Fibroblast of lung (primary cell): Measurements from ENCODE around the gene AP1M2. TPM values are rescaled to one million over a fixed set of nuclear protein-coding genes. Genes with fewer than 3 reads are reported as not detected.

Source experiments
- DNase-seq, 2 donors: peaks; one replicate each; pipeline versions ENCODE4 v3.0.0 to v3.0.0-alpha.2; 2010; ENCODE audit warnings: low read depth in 2 of 2
- H2AFZ ChIP-seq: 2 replicates; pipeline ENCODE4 v1.5.1; 2012; ENCODE audit warnings: low read length, control low read depth, inconsistent platforms
- H3K27ac ChIP-seq: 2 replicates; pipeline ENCODE4 v1.5.1; 2011; ENCODE audit warnings: low read length, control low read depth; ENCODE audit not compliant: insufficient read depth
- H3K27me3 ChIP-seq: 2 replicates; pipeline ENCODE4 v1.5.1; 2011; ENCODE audit warnings: mild to moderate bottlenecking, low read length; ENCODE audit not compliant: control insufficient read depth, insufficient read depth
- H3K36me3 ChIP-seq: 2 replicates; pipeline ENCODE4 v1.5.1; 2011; ENCODE audit warnings: low read length; ENCODE audit not compliant: control insufficient read depth, insufficient read depth
- H3K4me1 ChIP-seq: 2 replicates; pipeline ENCODE4 v1.5.1; 2011; ENCODE audit warnings: low read length; ENCODE audit not compliant: control insufficient read depth, insufficient read depth; ENCODE audit errors: extremely low read depth
- H3K4me2 ChIP-seq: 2 replicates; pipeline ENCODE4 v1.5.1; 2011; ENCODE audit warnings: low read length, control low read depth; ENCODE audit not compliant: insufficient read depth; ENCODE audit errors: extremely low read depth
- H3K4me3 ChIP-seq, 4 experiments: fragments of 200-600 bp in 1 of 4; sonication (generic) in 1 of 4; replicated peaks in 1 of 4; 2 replicates each; pipeline ENCODE4 v1.5.1; 2011 to 2016; ENCODE audit warnings: low read length in 4 of 4, low read depth in 3 of 4, mild to moderate bottlenecking in 3 of 4, control low read depth in 2 of 4, inconsistent platforms in 1 of 4, mixed read lengths in 1 of 4; ENCODE audit not compliant: insufficient read depth in 1 of 4; ENCODE audit errors: control extremely low read depth in 1 of 4
- H3K79me2 ChIP-seq: 2 replicates; pipeline ENCODE4 v1.5.1; 2012; ENCODE audit warnings: mild to moderate bottlenecking, low read length, inconsistent platforms; ENCODE audit not compliant: control insufficient read depth, insufficient read depth
- H3K9ac ChIP-seq: 2 replicates; pipeline ENCODE4 v1.5.1; 2011; ENCODE audit warnings: mild to moderate bottlenecking, low read length, control low read depth; ENCODE audit not compliant: insufficient read depth
- H3K9me3 ChIP-seq: 2 replicates; pipeline ENCODE4 v1.5.1; 2012; ENCODE audit warnings: low read depth, low read length; ENCODE audit not compliant: control insufficient read depth, insufficient read depth
- H4K20me1 ChIP-seq: 2 replicates; pipeline ENCODE4 v1.5.1; 2011; ENCODE audit warnings: low read length; ENCODE audit not compliant: control insufficient read depth, insufficient read depth; ENCODE audit errors: extremely low read depth
- EZH2 ChIP-seq: IDR thresholded peaks from 2 replicates; pipeline ENCODE4 v1.5.1; 2012; ENCODE audit warnings: low read length, control low read depth, mild to moderate bottlenecking; ENCODE audit errors: missing control alignments
- polyA plus RNA-seq, 2 donors: library from polyadenylated mRNA; depleted of rRNA in 1 of 2; stranded (reverse) in 1 of 2; unstranded in 1 of 2; fragments of >200 nt; gene quantifications; 2 replicates each; pipeline ENCODE4 v1.2.1, GENCODE V29; 2011 to 2012; ENCODE audit warnings: missing spikeins in 1 of 2
- total RNA-seq: library from RNA; depleted of rRNA; stranded (reverse); fragments of >200 nt; gene quantifications from 2 replicates; pipeline ENCODE4 v1.2.1, GENCODE V29; 2014
- TF ChIP-seq, protein P1 (sequence below), 2 donors: IDR thresholded peaks in 1 of 2; conservative IDR thresholded peaks in 1 of 2; 1 replicate in 1 of 2; 2 replicates in 1 of 2; pipeline ENCODE4 v1.5.1; 2011 to 2012; ENCODE audit warnings: low read length in 2 of 2, control low read depth in 1 of 2, inconsistent platforms in 1 of 2, low read depth in 1 of 2, mild to moderate bottlenecking in 1 of 2

Gene AP1M2
- total and polyA plus RNA-seq, 2 donors (not counting 1 experiment from before 2014, with no cell fraction given): 0.16 to 0.17 TPM

DNA sequence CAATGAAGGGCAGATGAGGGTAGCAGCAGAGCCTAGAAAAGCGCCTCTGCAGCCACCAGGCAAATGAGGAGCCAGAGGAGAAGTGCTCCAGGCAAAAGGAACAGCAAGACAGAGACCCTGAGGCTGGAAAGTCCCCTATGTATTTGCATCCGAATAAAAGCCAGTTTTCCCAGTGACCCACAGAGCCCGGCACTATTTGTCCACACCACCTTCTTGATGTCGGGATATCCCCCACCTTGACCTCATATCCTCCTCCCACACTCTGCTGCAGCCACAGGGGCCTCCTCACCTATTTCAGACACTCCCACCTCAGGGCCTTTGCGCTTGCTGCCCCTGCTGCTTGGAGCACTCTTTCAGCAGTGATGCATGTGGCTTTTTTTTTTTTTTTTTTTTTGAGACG lies 36.8 kb downstream of the AP1M2 start:
- Histone ChIP-seq H2AFZ (no peak overlapping the region), H3K4me1 (no peaks in the 10 kb centered on the region), H3K27ac (no peak overlapping the region), H3K27me3 (no peaks in the 10 kb centered on the region), H4K20me1 (no peaks in the 10 kb centered on the region), H3K36me3 (peaks cover 30% of the 10 kb centered on the region), H3K9ac (no peak overlapping the region), H3K9me3 (no peaks in the 10 kb centered on the region), H3K4me3 (no peak overlapping the region), H3K79me2 (no peaks in the 10 kb centered on the region), H3K4me2 (no peak overlapping the region)
- no peak for DNase-seq
- TF ChIP-seq EZH2: no peak
- TF ChIP-seq, protein P1, sequence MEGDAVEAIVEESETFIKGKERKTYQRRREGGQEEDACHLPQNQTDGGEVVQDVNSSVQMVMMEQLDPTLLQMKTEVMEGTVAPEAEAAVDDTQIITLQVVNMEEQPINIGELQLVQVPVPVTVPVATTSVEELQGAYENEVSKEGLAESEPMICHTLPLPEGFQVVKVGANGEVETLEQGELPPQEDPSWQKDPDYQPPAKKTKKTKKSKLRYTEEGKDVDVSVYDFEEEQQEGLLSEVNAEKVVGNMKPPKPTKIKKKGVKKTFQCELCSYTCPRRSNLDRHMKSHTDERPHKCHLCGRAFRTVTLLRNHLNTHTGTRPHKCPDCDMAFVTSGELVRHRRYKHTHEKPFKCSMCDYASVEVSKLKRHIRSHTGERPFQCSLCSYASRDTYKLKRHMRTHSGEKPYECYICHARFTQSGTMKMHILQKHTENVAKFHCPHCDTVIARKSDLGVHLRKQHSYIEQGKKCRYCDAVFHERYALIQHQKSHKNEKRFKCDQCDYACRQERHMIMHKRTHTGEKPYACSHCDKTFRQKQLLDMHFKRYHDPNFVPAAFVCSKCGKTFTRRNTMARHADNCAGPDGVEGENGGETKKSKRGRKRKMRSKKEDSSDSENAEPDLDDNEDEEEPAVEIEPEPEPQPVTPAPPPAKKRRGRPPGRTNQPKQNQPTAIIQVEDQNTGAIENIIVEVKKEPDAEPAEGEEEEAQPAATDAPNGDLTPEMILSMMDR (conservative IDR thresholded peaks at IDR 0.05 in 1 of 2, IDR thresholded peaks at IDR 0.05 in 1 of 2; ENCODE audit: low read depth in 1 of 2, low read length in 2 of 2): no peak

DNA sequence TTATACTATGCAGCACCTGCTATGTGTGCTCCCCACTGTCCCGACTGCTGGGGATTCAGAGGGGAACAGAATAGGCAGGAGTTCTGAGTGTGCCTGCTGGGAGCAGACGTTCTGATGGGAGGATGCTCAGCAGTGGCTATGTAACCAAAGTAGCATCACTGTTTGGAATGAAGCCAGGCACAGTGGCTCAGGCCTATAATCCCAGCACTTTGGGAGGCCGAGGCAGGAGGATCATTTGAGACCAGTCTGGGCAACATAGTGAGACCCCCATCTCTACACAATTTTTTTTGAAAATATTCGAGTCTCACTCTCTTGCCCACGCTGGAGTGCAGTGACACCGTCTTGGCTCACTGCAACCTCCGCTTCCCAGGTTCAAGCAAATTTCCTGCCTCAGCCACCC lies 37.4 kb downstream of the AP1M2 start:
- H3K36me3 ChIP-seq: peaks cover 24% of the 10 kb centered on the region
- DNase-seq: no peak

DNA sequence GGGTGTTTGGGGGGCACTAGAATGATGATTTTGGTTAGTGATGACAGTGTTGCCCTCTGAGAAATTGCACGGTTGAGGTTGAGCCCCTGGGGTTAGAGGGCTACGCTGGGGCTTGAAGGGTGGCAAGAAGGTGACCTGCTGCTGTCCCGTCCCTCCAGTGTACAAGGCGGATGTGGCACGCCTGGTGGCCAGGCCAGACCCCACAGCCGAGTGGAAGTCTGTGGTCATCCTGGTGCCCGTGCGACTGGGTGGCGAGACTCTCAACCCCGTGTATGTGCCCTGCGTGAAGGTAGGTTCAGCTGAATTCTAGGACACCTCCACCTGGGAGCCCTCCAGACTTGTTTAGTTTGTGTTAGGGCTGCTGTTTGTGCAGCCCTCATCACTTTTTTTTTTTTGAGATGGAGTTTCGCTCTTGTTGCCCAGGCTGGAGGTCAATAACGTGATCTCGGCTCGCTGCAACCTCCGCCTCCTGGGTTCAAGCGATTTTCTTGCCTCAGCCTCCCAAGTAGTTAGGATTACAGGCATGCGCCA lies 38.3 kb downstream of the AP1M2 start:
- TF ChIP-seq, protein P1 (conservative IDR thresholded peaks at IDR 0.05 in 1 of 2, IDR thresholded peaks at IDR 0.05 in 1 of 2; ENCODE audit: low read depth in 1 of 2, low read length in 2 of 2): no peak
- no peak for TF ChIP-seq EZH2

More for the DNA sequence above, 37.4 kb downstream of the AP1M2 start:
- no peaks in the 10 kb centered on the region for H3K27me3 ChIP-seq
- no peak overlapping the region for H3K9ac ChIP-seq
- H2AFZ ChIP-seq: no peak overlapping the region
- H3K79me2 ChIP-seq: peaks cover 3% of the 10 kb centered on the region
- H4K20me1 ChIP-seq: no peaks in the 10 kb centered on the region
- H3K4me2 ChIP-seq: no peak overlapping the region
- H3K4me1 ChIP-seq: no peaks in the 10 kb centered on the region
- no peak overlapping the region for H3K27ac ChIP-seq
- H3K9me3 ChIP-seq: no peaks in the 10 kb centered on the region
- TF ChIP-seq EZH2: no peak
- TF ChIP-seq, protein P1 (conservative IDR thresholded peaks at IDR 0.05 in 1 of 2, IDR thresholded peaks at IDR 0.05 in 1 of 2; ENCODE audit: low read depth in 1 of 2, low read length in 2 of 2): no peak
- H3K4me3 ChIP-seq: no peak overlapping the region

More for the DNA sequence above, 38.3 kb downstream of the AP1M2 start:
- H3K4me3 ChIP-seq: no peak overlapping the region
- no peaks in the 10 kb centered on the region for H3K9me3 ChIP-seq
- H3K27me3 ChIP-seq: no peaks in the 10 kb centered on the region
- no peaks in the 10 kb centered on the region for H3K4me1 ChIP-seq
- H3K36me3 ChIP-seq: peaks cover 17% of the 10 kb centered on the region
- peaks cover 11% of the 10 kb centered on the region for H3K79me2 ChIP-seq
- H3K27ac ChIP-seq: no peak overlapping the region
- H2AFZ ChIP-seq: no peak overlapping the region
- no peaks in the 10 kb centered on the region for H4K20me1 ChIP-seq
- no peak for DNase-seq
- H3K9ac ChIP-seq: no peak overlapping the region
- no peak overlapping the region for H3K4me2 ChIP-seq
